ENCODE results near the gene RNF38. TPM values are rescaled to one million over a fixed set of nuclear protein-coding genes. Genes with fewer than 3 reads are reported as not detected.
"Not testable (repeated sequence)": the region's sequence is repeated elsewhere in the genome, so short reads cannot be mapped to it uniquely, and the experiment has no call there.

The RNF38 gene
- 10 to 100 TPM; 15.2 to 33.2 (median 22.9) TPM for total RNA-seq
- 10 to 100 TPM in 1 of 3 donors, 1 to 10 TPM in 2; 7.3 to 10.4 (median 8.0) TPM for polyA plus RNA-seq
- long read RNA-seq, donor 1: 0 reads
- long read RNA-seq, donor 2: 0 reads
- long read RNA-seq, donor 3: 0 reads
- long read RNA-seq, donor 4: 0 reads
- long read RNA-seq, donor 5, full-length matches to known transcripts: 3 of 3 reads
- long read RNA-seq, donor 5, partial matches to known transcripts: 0 of 3 reads
- long read RNA-seq, donor 5, other reads (novel, unspliced or antisense): 0 of 3 reads
- long read RNA-seq, donor 6, full-length matches to known transcripts: 4 of 4 reads
- long read RNA-seq, donor 6, partial matches to known transcripts: 0 of 4 reads
- long read RNA-seq, donor 6, other reads (novel, unspliced or antisense): 0 of 4 reads
- long read RNA-seq, donor 7: 0 reads
- long read RNA-seq, donor 8: 0 reads
- long read RNA-seq, donor 9, partial matches to known transcripts: 19 of 19 reads
- long read RNA-seq, donor 9, other reads (novel, unspliced or antisense): 0 of 19 reads
- long read RNA-seq, donor 10: 0 reads

- Histone ChIP-seq H3K27ac (peak within 1 kb of the TSS; percentile 94 to 98 (median 96)), H3K9me3 (no peaks in the 10 kb centered on the region), H3K4me1 (peaks cover 15 to 59% (median 34%) of the 10 kb centered on the region in 4 donors), H3K36me3 (no peaks in the 10 kb centered on the region), H3K27me3 (no peaks in the 10 kb centered on the region), H3K4me3 (peak within 1 kb of the TSS; percentile 81 to 95 (median 87))
- DNase-seq: no peak
- 0 to 1% (median 0%) methylated on average over 12 of the region's 12 CpGs for WGBS, 5 donors
- intact Hi-C loops (cut with DNase I; ENCODE audit: low total_unique reads): no loop called here
- no peak for TF ChIP-seq POLR2A (IDR thresholded peaks at IDR 0.05)
- no peak for TF ChIP-seq CTCF (IDR thresholded peaks at IDR 0.05)
- TF ChIP-seq POLR2AphosphoS5 (IDR thresholded peaks at IDR 0.05): no peak
- no peak for TF ChIP-seq EP300 (IDR thresholded peaks at IDR 0.05)
These were observed at the start of gene RNF38 for GRCh38 chr9:36399980-36400331. RNF38 (minus strand) TSS chr9:36400269; CDS start chr9:36400108, 161 bp downstream.

- H3K4me3 ChIP-seq; intact Hi-C loops (cut with DNase I; ENCODE audit: low total_unique reads); H3K9me3 ChIP-seq; DNase-seq; H3K27me3 ChIP-seq; H3K27ac ChIP-seq; H3K36me3 ChIP-seq: not testable (repeated sequence)
- peaks cover 0 to 39% (median 20%) of the 10 kb centered on the region in 4 donors for H3K4me1 ChIP-seq
- WGBS, 5 donors: 44 to 61% (median 55%) methylated on average over 9 of the region's 9 CpGs
These were observed 48.5 kb upstream of the RNF38 start for GRCh38 chr9:36448555-36448954.

GRCh38 chr9:36448017-36448416 is 47.9 kb upstream of the RNF38 start:
- H3K36me3 ChIP-seq: no peaks in the 10 kb centered on the region
- intact Hi-C loops (cut with DNase I; ENCODE audit: low total_unique reads): no loop called here
- H3K4me3 ChIP-seq: no peak overlapping the region
- no peaks in the 10 kb centered on the region for H3K27me3 ChIP-seq
- TF ChIP-seq EP300 (IDR thresholded peaks at IDR 0.05) (no peak), POLR2AphosphoS5 (IDR thresholded peaks at IDR 0.05) (no peak), POLR2A (IDR thresholded peaks at IDR 0.05) (no peak), CTCF (IDR thresholded peaks at IDR 0.05) (no peak)
- DNase-seq: no peak
- H3K4me1 ChIP-seq: peaks cover 0 to 39% (median 22%) of the 10 kb centered on the region in 4 donors
- no peak overlapping the region for H3K27ac ChIP-seq
- 14 to 38% (median 22%) methylated on average over 1 of the region's 1 CpG for WGBS, 5 donors
- no peaks in the 10 kb centered on the region for H3K9me3 ChIP-seq

- H3K4me3 ChIP-seq; H3K36me3 ChIP-seq; H3K9me3 ChIP-seq; H3K27me3 ChIP-seq; intact Hi-C loops (cut with DNase I; ENCODE audit: low total_unique reads); DNase-seq; H3K27ac ChIP-seq: not testable (repeated sequence)
- H3K4me1 ChIP-seq: peaks cover 0 to 39% (median 22%) of the 10 kb centered on the region in 4 donors
- WGBS, 5 donors: 94 to 98% (median 96%) methylated on average over 7 to 10 of the region's 10 CpGs
These were observed 46.6 kb upstream of the RNF38 start for GRCh38 chr9:36446678-36447077.

GRCh38 chr9:36445800-36446361 is 45.8 kb upstream of the RNF38 start:
- Histone ChIP-seq H3K27me3 (no peaks in the 10 kb centered on the region), H3K36me3 (no peaks in the 10 kb centered on the region), H3K4me3 (no peak overlapping the region), H3K9me3 (no peaks in the 10 kb centered on the region), H3K4me1 (peaks cover 0 to 39% (median 22%) of the 10 kb centered on the region in 4 donors), H3K27ac (no peak overlapping the region)
- intact Hi-C loops (cut with DNase I; ENCODE audit: low total_unique reads): no loop called here
- no peak for DNase-seq
- TF ChIP-seq POLR2A (IDR thresholded peaks at IDR 0.05) (no peak), EP300 (IDR thresholded peaks at IDR 0.05) (no peak), POLR2AphosphoS5 (IDR thresholded peaks at IDR 0.05) (no peak), CTCF (IDR thresholded peaks at IDR 0.05) (no peak)
- 62 to 72% (median 70%) methylated on average over 5 of the region's 5 CpGs for WGBS, 5 donors

Data from stomach (tissue), 19 donors.